NCI-H146 treated with DMSO at 0.1 percent for 48 hours (cell line): ENCODE results near the gene MFGE8.

ENCODE experiments used
- DNase-seq: peaks from one replicate; lab custom pipeline; 2025; ENCODE audit not compliant: unreplicated experiment; lab: John Stamatoyannopoulos, UW

The MFGE8 gene

DNA sequence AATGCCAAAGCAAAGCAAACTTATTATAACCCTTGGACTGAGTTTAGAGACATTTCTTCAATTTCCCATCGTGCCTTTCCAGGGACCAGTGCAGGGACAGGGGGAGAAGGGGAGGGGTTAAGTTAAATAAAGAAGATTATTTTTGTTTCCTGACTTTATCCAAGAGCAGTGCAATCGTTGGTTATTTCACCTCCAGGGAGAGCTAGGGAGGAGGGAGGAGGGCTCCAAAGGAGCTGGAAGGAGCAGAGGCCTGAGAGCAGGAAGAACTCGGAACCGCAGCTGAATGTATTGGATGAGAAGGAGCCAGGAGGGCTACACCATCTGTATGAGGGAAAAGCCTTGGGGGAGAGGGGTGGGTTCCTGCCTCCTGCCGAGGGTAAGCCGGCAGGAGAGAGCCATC is 38.5 kb downstream of the MFGE8 start:
- DNase-seq: no peak

DNA sequence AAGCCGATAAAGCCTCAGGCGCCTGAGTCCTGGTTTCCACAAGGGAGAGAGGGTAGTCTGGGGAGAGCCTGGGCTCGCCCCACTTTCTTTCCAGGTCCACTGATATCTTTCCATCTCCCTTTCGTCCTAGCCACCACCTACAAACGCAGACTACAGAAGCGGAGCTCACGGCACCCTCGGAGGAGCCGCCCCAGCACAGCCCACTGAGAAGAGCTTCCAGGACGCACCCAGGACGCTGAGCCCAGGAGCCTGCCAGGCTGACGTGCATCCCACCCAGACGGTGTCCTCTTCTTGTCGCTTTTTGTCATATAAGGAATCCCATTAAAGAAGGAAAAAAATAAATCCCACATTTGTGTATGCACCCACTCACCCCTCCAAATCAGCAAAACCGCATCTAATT is 38.9 kb downstream of the MFGE8 start:
- no peak for DNase-seq

DNA sequence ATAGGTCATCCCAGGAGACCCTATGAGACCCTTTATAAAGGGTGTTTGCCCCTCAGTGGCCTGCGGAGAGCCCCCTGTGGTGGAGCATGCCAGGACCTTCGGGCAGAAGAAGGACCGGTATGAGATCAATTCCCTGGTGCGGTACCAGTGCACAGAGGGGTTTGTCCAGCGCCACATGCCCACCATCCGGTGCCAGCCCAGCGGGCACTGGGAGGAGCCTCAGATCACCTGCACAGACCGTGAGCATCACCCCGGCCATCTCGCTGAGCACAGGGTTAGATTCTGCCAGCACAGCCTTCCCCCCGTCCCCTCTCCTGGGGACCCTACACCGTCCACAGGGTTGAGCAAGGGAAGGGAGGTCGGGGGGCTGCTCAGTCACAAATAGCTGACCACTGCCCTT is 39.4 kb downstream of the MFGE8 start:
- no peak for DNase-seq

DNA sequence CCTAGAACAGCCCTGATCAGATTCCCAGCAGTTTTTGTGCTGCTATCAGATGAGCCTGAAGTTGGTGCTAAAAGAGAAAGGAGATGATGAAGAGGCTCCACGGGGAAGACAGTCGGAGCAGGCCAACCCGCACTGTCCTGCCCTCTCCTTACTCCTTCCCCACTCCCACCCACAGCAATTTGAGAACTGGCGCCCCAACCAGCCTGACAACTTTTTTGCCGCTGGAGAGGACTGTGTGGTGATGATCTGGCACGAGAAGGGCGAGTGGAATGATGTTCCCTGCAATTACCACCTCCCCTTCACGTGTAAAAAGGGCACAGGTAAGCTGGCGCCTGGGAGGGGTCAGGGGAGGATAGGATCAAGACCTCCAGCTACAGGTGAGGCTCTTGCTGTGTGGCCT is 40.5 kb downstream of the MFGE8 start:
- no peak for DNase-seq

DNA sequence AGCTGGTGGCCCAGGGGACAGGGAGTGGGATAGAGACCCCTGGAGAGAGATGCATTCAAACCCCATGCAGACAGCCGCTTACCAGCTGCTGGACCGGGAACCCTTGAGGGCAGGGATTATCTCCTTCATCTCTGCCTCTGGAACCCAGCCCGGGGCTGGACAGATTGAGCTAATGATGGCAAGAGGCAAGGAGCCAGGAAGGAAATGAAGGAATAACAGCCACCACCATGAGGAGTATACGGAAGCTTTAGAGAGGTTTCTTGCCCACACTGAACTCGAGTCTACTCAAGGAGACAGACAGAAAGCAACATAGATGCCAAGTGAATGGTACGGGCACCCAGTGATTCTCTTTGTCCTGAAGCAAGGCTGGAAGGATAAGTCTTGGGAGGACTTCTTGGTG is 41.1 kb downstream of the MFGE8 start:
- no peak for DNase-seq

DNA sequence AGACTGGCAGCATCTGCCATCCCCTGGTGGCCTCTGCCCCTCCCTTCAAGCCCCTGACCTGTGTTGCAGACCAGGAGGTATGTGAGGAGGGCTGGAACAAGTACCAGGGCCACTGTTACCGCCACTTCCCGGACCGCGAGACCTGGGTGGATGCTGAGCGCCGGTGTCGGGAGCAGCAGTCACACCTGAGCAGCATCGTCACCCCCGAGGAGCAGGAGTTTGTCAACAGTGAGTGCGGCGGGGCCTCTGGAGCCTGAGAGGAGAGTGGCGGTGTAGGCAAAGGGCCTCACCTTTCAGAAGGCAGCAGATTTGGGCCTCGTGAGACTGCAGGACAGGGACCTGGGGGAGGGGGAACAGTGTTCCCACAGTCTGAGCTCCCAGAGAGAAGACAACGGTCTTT is 41.9 kb downstream of the MFGE8 start:
- DNase-seq: no peak

DNA sequence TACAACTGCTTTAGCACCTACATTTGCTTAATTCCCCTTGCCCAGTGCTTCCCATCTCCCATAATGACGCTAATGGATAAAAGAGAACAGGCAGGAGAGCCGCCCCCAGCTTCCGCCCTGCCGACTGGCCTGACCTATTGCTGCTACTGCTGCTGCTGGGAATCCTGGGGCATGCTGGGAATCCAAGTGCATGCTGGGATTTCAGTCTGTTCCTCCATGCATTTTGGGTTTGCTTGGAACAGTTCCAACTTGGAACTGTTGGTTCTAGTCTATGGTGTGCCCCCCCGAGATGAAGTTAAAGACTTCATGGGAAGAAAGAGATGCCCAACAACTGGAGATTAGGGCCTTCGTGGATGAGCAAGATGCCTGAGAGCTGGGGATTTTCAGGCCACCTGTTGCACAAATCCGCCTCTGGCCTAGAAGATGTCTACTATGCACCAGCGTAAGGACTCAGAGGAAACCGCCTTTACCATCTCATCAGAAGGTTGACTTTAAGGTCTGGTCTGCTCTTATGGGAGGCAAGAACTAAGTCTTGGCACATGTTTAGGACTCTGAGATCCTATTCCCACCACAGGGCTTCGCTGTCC is 46.8 kb downstream of the MFGE8 start:
- DNase-seq: no peak

DNA sequence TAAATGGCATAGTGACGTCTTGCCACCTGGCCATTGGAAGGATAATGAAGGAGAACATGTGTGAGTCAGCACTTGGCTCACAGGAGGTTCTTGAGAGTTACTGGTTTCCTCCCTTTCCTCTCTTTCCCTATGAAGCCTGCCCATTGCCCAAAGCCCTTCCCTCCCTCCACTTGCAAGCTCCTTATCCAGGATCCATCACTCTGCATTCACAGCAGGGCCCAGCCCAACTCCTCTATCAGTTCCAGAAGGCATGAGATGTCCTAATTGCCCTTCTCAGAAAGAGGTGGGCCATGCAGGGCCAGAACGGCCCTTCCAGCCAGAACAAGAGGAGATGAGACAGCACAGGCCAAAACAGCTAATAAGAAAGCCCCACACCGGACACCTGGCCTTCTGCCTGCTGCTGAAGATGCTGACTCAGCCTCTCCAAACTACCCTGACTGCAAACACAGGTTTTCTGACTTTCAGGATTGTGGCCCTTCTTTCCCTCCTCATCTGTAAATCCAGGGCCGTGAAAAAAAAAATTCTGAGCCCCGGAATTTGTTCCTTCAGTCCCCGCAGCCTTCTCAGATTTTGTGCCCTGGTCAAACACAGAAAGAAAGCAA is 47.6 kb downstream of the MFGE8 start:
- DNase-seq: no peak

DNA sequence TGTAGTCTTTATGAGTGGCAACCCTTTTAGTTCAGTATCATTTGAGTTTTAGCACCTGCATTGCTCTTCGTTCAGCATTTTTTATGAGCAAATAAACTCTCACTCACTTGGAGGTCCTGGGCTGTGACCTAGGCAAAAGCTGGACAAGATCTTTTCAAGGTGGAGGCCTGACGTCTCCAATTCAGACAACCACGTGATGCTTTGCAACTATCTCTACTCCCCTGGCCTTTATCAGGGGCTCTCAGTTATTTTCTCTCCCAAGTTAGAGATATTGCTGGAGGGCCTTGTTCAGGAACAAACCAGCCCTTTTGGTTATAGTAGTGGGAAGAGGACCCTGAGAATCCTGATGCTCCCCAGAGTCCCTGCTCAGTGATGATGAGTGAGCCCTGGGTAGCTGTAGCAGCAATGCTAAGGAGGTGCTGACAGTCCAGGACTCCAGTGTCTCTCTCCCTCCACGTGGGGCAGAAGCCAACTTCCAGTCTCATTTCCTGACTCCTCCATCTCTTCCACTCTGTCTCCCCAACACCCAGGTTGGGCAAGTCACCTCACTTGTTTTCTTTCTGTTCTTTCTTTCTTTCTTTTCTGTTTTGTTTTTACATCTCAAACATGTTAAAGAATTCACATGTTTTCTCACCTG is 48.2 kb downstream of the MFGE8 start:
- no peak for DNase-seq

DNA sequence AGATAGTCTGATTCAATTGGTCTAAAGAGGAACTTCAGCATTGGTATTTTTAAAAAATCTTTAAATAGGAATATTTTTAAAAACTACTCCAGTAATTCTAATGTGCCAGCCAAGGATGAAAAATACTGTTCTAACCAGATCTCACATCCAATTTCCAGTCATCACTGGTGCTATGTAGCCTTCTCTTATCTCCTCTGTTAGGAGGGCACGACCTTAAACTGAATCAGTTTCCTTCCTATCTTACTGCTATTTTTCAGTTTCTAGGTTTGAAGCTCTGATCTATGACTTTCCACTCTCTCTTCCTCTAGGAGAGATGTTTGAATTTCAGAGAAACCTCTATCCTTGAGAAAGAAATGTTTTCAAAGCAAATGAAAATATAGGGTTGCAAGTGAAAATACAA is 49.8 kb downstream of the MFGE8 start:
- DNase-seq: no peak

DNA sequence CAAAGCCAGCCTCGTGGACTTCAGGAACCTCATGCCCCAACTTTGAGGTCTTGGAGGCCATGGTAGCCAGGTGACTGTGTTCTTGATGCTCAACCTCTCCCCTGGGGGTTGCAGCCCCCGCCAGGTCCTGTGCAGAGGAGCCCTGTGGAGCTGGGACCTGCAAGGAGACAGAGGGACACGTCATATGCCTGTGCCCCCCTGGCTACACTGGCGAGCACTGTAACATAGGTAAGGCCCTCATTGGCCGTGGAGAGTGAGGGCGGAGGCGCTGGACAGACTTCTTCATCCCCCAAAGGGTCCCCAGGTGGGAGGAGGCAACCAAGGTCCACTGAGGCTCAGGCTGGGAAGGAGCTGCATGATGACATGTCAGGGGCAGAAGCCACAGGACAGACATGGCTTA is 53.0 kb downstream of the MFGE8 start:
- DNase-seq: no peak

DNA sequence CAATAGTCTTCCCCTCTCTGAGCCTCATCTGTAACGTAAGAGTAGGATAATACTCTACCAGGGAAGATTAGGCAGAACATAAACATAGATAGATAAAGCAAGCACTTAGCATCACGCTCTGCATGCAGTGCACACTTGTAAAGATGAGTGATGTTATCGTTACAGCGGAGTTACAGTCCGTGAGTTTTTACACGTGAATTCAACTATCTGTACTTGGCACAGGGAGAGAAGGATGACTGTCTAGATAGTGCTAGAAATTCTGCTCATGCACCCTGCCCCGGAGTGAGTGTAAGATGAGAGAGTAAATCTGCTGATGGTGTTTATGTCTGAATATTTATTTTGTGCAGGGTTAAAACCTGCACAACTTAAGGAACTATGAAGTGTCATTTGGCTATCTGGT is 53.6 kb downstream of the MFGE8 start:
- no peak for DNase-seq

DNA sequence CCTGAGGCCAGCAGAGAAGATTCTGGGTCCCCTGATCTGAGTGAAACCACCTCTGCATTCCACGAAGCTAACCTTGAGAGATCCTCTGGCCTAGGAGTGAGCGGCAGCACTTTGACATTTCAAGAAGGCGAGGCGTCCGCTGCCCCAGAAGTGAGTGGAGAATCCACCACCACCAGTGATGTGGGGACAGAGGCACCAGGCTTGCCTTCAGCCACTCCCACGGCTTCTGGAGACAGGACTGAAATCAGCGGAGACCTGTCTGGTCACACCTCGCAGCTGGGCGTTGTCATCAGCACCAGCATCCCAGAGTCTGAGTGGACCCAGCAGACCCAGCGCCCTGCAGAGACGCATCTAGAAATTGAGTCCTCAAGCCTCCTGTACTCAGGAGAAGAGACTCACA is 54.2 kb downstream of the MFGE8 start:
- DNase-seq: no peak

DNA sequence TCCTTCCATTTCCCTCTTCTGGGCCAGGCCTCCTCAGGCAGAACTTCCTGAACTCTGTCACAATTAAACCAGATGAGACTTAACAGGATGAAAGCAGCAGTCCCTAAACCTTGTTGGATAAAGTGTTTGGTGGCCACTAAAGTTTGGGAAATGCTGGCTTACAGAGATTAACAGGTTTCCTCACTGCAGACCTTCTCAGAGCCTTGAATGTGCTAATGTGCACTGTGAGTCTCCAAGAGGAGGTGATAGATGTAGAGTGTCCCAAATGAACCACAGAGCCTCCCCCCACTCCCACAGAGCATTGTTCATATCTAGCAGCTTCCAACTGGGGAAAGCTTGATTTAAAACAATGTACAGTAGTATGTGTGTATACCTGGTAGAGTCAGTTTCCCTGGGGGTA is 60.7 kb downstream of the MFGE8 start:
- DNase-seq: no peak

DNA sequence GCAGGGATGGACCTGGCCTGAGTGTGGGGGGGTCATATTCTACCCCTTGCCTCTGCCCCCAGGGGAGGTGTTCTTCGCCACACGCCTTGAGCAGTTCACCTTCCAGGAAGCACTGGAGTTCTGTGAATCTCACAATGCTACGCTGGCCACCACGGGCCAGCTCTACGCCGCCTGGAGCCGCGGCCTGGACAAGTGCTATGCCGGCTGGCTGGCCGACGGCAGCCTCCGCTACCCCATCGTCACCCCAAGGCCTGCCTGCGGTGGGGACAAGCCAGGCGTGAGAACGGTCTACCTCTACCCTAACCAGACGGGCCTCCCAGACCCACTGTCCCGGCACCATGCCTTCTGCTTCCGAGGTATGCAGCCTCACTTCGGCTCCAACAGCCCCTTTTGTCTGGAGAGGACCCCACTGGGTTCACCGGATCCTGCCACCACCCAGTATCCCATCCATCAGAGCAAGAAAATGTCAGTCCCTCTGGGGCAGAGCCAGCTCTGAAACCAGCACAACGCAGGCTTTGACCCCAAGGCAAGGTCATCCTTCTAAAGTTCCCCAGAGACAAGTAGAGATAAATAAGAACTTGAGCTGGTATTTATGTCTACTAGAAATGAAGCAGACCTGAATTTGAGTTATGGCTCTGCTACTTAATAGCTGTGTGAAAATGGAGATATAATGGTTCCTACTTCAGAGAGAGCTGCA is 63.7 kb downstream of the MFGE8 start:
- no peak for DNase-seq
